Fibroblast of gingiva (primary cell): ENCODE results near the gene RALGPS2.

Experiments used
- DNase-seq: peaks from one replicate; pipeline ENCODE4 v3.0.0-alpha.2; 2011; ENCODE audit warnings: low read depth

The RALGPS2 gene

DNA sequence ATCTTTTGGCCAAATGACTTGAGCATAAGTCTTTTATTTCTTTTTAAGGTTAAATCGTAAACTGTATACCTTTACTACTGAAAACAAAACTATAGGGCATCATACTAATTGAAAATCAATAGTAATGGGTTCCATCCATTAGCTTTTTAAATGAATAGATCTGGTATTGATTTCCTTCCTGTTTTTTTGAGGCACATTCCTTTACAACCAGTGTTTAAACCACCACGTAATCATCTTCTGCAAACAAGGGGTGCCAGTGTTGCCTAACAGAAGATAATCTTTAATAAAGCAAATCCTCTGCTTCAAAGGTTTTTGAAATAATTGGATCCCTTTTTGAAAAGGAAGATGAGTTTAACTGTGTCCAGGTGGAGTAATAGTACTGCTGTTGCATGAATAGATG is 194.5 kb downstream of the RALGPS2 start:
- no peak for DNase-seq

DNA sequence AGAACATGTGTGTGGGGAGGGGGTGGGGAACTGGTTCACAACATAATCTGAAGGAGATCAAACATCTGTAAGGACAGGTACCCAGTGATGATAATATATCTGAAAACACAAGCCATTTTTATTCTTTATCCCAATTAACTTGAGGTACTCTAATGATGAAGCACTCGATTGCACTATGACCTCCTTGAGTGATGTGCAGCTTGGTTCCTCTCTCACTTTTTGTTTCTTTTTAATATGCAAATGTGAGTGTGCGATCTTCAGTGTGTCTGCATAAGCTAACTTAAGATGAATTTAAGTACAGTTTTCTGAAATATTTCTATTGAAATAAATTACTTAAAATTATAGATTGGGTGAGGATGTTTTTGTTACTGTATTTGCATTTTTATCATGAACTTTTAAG is 196.5 kb downstream of the RALGPS2 start:
- no peak for DNase-seq

- no peak for DNase-seq
Observed at GRCh38 chr1:178923512-178923911, 198.5 kb downstream of the RALGPS2 start.

DNA sequence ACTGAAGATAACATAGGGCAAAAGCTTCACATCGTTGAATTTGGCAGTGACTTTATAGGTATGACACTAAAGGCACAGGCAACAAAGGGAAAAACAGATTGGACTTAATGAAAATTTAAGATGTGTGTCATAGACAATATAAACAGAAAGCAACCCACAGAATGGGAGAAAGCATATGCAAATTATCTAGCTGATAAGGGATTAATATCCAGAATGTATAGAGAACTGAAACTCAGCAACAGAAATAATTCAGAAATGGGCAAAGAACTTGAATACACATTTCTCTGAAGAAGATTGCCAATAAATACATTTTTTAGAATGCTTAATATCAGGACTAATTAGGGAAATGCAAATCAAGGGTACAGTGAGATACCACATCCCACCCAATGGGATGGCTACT is 201.0 kb downstream of the RALGPS2 start:
- no peak for DNase-seq

DNA sequence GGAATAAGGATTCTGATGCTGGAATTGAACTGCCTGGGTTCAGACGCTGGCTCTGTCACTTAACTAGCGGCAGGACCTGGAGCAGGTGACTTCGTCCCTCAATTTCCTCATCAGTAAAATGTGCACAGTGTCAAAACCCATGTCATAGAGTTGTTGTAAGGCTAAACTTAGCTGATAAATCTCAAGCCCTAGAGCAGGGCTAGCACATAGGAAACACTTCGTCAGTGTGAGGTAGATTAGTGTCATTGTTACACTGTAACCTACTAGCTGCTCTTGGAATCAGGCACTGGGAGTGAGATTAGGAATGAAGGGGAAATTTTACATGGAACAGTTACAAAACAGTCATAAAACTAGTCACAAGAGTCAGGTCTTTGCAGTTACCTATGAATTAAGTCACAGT is 202.0 kb downstream of the RALGPS2 start:
- DNase-seq = no peak

GRCh38 chr1:178928041-178928440 is 203.0 kb downstream of the RALGPS2 start:
- DNase-seq = no peak

GRCh38 chr1:178928976-178929375 is 203.9 kb downstream of the RALGPS2 start:
- no peak for DNase-seq

DNA sequence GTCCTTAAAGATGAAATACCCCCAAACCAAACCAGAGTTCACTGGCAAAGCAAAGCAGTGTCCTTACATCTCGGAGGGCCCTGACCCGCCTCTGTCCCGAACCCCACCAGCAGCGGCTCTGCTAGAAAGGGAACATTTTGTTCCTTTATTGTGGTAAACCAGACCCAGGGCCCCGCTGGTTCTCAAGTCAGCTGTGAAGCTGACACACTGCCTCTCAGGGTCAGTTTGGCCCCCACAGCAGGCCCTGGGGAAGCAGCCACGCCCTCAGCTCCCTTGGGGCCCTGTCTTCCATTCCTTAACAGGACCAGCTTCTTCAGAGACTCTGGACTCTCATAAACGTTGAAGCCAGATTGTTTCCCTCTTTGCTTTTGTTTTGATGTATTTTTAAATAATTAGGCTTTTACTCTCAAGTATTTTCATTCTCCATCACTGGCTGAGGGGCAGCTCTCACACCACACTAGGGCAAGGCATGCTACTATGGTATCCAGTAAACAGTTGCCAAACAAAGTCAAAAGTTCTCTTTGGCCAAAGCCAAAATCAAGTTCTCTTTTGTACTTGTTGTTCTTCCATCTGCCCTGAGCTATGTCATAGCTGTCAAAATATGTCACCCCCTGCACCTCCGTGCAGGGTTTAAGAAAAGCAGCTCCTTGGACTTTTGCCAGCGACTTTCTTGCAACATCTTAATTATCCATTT is 207.0 kb downstream of the RALGPS2 start:
- peak; percentile 97 for DNase-seq

DNA sequence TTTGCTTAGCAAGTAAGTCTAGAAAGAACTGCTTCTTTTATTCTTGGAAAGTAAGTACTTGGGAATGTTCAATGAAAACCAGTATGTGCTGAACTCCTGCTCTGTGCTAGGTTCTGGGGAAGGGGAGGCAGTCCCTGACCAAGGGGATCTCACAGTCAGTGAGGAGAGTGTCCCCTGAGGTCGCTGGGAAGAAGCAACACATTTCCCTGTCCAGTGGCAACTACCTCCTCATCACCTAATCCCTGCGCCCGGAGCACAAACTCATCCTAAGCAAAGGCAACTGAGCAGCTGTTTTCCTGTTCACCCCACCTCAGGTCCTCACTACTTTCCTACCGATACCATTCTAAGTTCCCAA is 207.5 kb downstream of the RALGPS2 start:
- no peak for DNase-seq

- no peak for DNase-seq
Observed at GRCh38 chr1:178933105-178933561, 208.1 kb downstream of the RALGPS2 start.

DNA sequence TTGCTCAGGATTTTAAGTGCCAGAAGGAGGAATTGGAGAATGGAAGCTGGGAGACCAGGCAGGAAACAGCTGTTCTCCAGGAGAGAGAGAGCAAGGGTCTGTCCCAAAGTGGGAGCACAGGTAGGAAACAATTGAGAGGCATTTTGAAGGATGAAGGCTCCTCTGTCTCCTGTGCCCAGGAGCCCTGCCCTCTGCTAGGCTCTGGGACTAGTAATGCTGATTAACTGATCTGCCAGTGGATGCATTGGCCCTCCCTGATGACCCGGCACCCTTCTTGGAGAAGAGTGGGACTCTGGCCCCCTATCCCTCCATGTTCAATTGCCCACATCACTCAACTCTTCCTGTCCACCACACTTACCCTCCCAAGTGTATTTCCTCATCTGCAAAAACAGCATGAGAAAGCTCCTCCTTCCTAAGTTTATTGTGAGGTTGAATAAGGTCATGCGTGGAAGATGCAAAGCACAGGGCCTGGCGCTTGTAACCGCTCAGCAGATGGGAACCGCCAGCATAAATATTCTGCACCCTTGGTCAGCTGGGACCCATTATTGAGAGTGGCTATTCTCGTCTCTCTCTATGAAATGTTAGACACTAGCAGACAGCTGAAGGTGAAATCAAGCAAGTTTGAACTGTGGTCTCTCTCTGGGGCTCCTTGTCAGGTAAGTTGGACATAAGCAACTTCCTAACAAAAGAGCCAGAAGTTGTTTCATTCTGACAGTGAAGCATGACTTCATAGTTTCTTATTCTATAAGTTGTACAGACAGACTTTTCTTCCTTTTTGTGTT is 208.9 kb downstream of the RALGPS2 start:
- DNase-seq = no peak

DNA sequence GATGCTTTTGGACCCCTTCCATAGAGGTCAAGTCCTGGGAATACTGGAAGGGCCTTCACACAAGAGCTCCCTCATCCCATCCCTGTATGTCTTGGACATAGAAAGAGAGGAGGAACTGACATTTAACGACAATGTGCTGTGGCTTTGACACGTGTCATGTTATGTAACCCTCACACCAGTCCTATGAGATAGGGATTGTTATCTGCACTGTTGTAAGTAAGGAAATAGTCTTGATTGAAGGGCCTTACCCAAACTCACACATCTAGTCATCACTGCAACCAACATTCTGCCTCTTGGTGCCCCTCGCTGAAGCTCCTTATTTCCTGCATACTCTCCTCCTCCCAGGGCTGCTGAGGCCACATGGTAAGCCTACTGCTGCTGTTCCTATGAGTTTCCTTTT is 209.5 kb downstream of the RALGPS2 start:
- no peak for DNase-seq

DNA sequence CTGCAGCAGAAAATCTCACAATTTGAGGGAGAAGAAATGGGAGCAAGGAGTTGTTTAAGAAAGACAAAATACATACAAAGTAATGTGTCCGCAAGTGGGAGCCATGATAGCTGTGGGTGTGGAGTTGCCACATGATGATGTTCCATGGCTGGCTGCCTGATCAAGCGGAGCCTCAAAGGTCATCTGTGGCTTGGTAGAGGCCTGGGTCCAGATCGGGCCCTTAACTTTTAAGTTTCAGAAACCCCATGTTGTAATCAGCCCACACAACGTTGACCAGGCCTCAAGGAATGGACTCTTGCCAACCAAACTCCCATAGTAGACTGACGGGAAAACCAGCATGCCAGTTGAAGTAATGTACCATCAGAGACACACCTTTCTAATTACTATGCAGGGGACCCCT is 210.6 kb downstream of the RALGPS2 start:
- no peak for DNase-seq

DNA sequence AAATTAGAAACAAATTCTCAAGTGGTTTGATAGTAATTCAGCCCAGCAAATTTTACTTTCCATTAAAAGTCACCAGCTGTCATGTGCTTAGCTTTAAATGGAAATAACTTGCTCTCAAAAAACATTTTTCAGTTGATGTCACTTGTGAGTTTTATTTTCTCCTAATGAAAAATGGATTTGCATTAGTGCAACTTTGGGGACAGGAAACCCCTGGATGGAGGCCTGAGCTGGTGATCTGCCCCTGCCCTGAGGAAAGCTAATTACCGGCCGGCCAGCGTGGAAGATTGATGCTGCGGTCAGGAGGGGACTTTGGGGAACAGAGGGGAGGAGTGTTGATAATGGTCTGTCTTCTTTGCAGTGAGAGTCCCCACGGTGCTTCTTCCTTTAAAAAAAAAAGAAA is 212.7 kb downstream of the RALGPS2 start:
- DNase-seq = no peak

DNA sequence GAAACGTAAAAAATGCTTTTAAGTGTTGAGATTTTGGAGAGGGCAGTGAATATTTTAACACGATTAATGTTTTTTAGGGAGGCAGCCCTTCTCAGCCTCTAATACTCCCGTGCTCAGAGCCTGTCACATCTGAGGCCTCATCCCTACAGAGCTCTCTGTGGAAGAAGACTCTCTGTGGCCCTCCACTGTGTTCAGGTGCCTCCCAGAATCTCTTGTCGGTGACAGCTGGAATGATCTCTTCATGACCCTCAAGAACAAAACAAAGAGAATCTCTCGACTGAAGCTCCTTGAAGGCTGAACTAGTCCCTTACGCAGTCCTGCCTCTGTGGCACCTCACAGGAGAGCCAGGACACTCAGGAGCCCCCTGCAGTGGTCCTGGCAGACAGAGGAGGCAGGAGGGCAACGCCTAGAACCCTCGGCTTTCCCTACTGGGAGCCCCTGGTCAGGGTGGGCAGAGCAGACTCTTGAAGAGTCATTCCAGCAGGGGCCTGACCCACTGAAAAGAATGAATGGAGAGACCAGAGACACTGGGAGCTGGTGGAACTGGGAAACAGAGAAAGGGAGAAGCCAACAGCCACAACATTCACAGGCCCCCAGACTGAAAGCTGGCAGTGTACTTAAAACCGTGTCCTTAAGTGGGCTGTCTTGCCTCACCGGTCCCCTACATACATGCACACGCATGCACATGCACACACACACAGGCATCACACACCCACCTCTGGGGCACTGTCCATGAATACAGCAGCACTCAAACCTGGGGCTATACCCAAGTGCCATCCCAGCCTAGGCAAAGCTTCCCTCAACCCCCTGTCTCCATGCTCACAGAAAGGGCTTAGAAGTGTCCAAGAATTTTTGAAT is 213.3 kb downstream of the RALGPS2 start:
- DNase-seq = no peak

- peak; percentile 27 for DNase-seq
Observed at GRCh38 chr1:178938959-178939317, 213.9 kb downstream of the RALGPS2 start.

DNA sequence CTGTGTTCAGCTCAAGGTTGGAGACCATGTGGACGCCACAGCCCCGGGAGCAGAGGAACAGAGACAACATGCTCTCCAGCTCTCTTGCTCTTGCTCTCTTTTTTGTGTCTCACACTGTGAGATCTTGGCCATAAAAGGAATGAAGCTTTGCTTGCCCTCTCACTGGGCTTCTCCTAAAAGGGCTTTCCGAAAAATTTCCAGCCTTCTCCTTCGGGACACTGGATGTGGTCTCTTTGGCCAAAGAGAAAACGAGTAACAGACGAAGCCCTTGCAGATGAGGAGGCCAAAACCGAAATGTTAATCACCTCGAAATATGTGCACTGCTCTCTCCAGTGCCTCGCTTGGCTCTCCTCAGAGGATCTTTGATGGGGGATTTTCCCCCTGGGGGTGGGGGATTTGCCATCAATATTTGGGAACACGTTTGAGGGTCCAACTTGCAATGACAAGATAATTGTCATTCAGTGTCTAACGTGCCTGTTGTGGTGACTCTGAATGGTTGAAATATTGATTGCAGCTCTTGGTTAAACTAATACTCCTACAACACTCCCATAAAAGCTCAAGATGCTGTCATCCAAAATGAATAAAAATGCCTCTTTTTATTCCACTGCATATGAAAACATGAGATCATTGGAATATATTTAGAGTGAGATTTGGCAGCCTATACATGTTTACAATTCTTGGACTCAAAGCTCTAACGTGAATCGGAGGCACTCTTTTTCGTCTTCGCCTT is 214.5 kb downstream of the RALGPS2 start:
- no peak for DNase-seq

DNA sequence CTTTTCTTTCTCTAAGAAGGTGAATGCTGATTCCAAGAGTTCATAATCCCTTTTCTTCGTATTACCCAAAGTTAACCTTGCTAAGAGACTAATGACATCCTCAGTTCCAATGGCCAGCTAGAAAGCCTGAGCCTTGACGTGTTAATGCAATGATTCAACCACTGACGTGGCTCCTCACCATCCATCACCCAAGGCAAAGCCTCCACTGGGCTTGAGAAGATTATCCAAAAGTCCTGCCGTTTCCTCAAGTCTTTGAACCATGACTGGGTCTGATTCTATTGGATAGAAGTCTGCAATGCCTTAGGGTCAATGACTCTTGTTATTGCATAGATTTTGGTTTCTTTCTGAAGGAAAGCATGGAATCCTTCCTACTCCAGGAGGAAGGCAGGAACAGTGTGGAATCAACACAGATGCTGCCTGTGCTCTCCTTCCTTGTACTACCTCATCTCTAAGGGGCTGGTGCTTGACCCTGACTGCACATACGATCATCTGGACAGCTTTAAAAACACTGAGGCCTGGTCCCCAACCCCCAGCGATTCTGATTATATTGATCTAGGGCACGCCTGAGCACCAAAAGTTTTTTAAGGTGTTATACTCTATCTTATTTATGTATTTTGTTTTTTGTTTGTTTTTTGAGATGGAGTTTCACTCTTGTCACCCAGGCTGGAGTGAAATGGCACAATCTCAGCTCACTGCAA is 215.2 kb downstream of the RALGPS2 start:
- no peak for DNase-seq

DNA sequence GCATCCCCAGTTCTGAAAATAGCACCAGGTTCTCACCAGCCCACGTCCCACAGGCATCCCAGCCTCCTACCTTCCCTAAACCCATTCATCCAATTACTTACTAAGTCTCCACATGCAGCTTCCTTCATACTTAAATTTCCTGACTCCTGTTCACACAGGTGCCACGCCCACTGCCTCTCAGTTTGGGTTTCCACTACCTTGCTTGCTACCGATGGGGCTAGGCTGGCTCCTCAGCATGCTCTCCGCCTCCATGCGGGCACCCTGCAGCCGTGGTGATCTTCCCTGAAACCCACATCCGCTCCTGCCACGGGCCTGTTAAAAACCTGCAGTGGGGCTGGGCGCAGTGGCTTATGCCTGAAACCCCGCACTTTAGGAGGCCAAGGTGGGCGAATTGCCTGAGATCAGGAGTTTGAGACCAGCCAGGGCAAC is 216.2 kb downstream of the RALGPS2 start:
- no peak for DNase-seq

- no peak for DNase-seq
Observed at GRCh38 chr1:178941849-178942248, 216.8 kb downstream of the RALGPS2 start.
